GM18507 (cell line): Measurements from ENCODE around the gene TNNT3.

Source experiments
- DNase-seq: peaks from one replicate; pipeline ENCODE4 v3.0.0; 2011; ENCODE audit warnings: low read depth; ENCODE audit not compliant: insufficient read length; ENCODE audit errors: extremely low spot score
- FAIRE-seq: peaks from 2 replicates; lab custom pipeline; 2011; peaks lifted over from hg19 to GRCh38; lab: Jason Lieb, UNC

The TNNT3 gene

GRCh38 chr11:1946812-1947484 is 27.4 kb downstream of the TNNT3 start, which contains the start of gene MRPL23:
Gene MRPL23, plus strand, starts transcription at chr11:1947332. Its CDS starts 31 bp downstream, at chr11:1947363.
- FAIRE-seq (peak; percentile 39), DNase-seq (no peak)

GRCh38 chr11:1947592-1948237 is 28.2 kb downstream of the TNNT3 start:
- DNase-seq = no peak
- no peak for FAIRE-seq

GRCh38 chr11:1948389-1948788 is 28.9 kb downstream of the TNNT3 start:
- no peak for DNase-seq
- no peak for FAIRE-seq

- DNase-seq (no peak), FAIRE-seq (no peak)
These were observed 29.8 kb downstream of the TNNT3 start for GRCh38 chr11:1949302-1949701.

GRCh38 chr11:1949922-1950321 is 30.4 kb downstream of the TNNT3 start:
- no peak for FAIRE-seq
- no peak for DNase-seq

GRCh38 chr11:1952806-1953482 is 33.4 kb downstream of the TNNT3 start:
- no peak for DNase-seq
- no peak for FAIRE-seq

GRCh38 chr11:1953489-1954266 is 34.2 kb downstream of the TNNT3 start:
- DNase-seq (no peak), FAIRE-seq (peak; percentile 79)

- no peak for DNase-seq
- no peak for FAIRE-seq
These were observed 38.9 kb downstream of the TNNT3 start for GRCh38 chr11:1958367-1958766.

- FAIRE-seq (no peak), DNase-seq (no peak)
These were observed 40.3 kb downstream of the TNNT3 start for GRCh38 chr11:1959786-1960185.

- no peak for DNase-seq
- FAIRE-seq = no peak
These were observed 44.4 kb downstream of the TNNT3 start for GRCh38 chr11:1963864-1964263.

GRCh38 chr11:1964348-1964747 is 44.8 kb downstream of the TNNT3 start:
- DNase-seq (no peak), FAIRE-seq (no peak)

- FAIRE-seq (no peak), DNase-seq (no peak)
These were observed 45.5 kb downstream of the TNNT3 start for GRCh38 chr11:1964955-1965354.

- FAIRE-seq (no peak), DNase-seq (no peak)
These were observed 47.0 kb downstream of the TNNT3 start for GRCh38 chr11:1966531-1966930.

- FAIRE-seq = no peak
- no peak for DNase-seq
These were observed 48.2 kb downstream of the TNNT3 start for GRCh38 chr11:1967641-1968225.

- FAIRE-seq (no peak), DNase-seq (no peak)
These were observed 49.0 kb downstream of the TNNT3 start for GRCh38 chr11:1968454-1969002.

- no peak for DNase-seq
- no peak for FAIRE-seq
These were observed 49.5 kb downstream of the TNNT3 start for GRCh38 chr11:1969035-1969434.

GRCh38 chr11:1969776-1970175 is 50.3 kb downstream of the TNNT3 start:
- no peak for DNase-seq
- FAIRE-seq = no peak

- DNase-seq = no peak
- no peak for FAIRE-seq
These were observed 51.5 kb downstream of the TNNT3 start for GRCh38 chr11:1970956-1971355.

GRCh38 chr11:1975185-1975584 is 55.7 kb downstream of the TNNT3 start:
- FAIRE-seq (no peak), DNase-seq (no peak)
